Right atrium auricular region (tissue), 2 donors: ENCODE results near the gene ADAT2. TPM values are rescaled to one million over a fixed set of nuclear protein-coding genes. Genes with fewer than 3 reads are reported as not detected.

Source experiments
- DNase-seq: peaks from one replicate; pipeline ENCODE4 v3.0.0-alpha.2; 2019; ENCODE audit warnings: low spot score
- H3K27ac ChIP-seq, 2 donors: fragments of 200-600 bp; sonication (generic); 1 replicate in 1 of 2; 2 replicates in 1 of 2; pipeline ENCODE4 v1.5.1; 2016 to 2019
- H3K27me3 ChIP-seq, 2 donors: fragments of 200-600 bp; sonication (generic); one replicate each; pipeline versions ENCODE4 v1.5.1 to v1.6.0; 2017 to 2019
- H3K36me3 ChIP-seq: fragments of 200-600 bp; sonication (generic); one replicate; pipeline ENCODE4 v1.5.1; 2016
- H3K4me1 ChIP-seq, 2 donors: fragments of 200-600 bp; sonication (generic); one replicate each; pipeline versions ENCODE4 v1.5.1 to v1.6.0; 2017 to 2019
- H3K4me3 ChIP-seq, 2 donors: fragments of 200-600 bp; sonication (generic); 1 replicate in 1 of 2; 2 replicates in 1 of 2; pipeline ENCODE4 v1.5.1; 2017 to 2019; ENCODE audit warnings: mild to moderate bottlenecking in 1 of 2, moderate library complexity in 1 of 2
- H3K9me3 ChIP-seq, 2 donors: fragments of 200-600 bp; sonication (generic); one replicate each; pipeline ENCODE4 v1.5.1; 2019
- CTCF ChIP-seq, 2 donors: fragments of 200-600 bp; sonication (generic); IDR thresholded peaks; one replicate each; pipeline ENCODE4 v1.5.1; 2019; ENCODE audit warnings: antibody characterized with exemption in 2 of 2
- total RNA-seq, 2 donors: library from RNA; depleted of rRNA; stranded (reverse); fragments of >200 nt; gene quantifications; one replicate each; pipeline ENCODE4 v1.1.0, GENCODE V29; 2016

The ADAT2 gene
- total RNA-seq: 1 to 10 TPM; 1.0 to 2.2 TPM

- Histone ChIP-seq H3K4me3 (peak within 1 kb of the TSS; percentile 70 to 78), H3K27me3 (no peaks in the 10 kb centered on the region), H3K9me3 (no peaks in the 10 kb centered on the region), H3K27ac (peak within 1 kb of the TSS; percentile 62 to 82), H3K36me3 (no peaks in the 10 kb centered on the region), H3K4me1 (peaks cover 0 to 21% of the 10 kb centered on the region in 2 donors)
- TF ChIP-seq CTCF (IDR thresholded peaks at IDR 0.05): peak in 1 of 2 donors; percentile 13
- DNase-seq: peak; percentile 91
Measured at GRCh38 chr6:143450453-143451371, at the start of gene ADAT2, which contains the start of gene PEX3. Gene ADAT2 (minus strand): TSS chr6:143450695. CDS start chr6:143450658, 37 bp downstream. Gene PEX3 (plus strand): TSS chr6:143450805. CDS start chr6:143451043, 238 bp downstream.

GRCh38 chr6:143498428-143498827, 47.9 kb upstream of the ADAT2 start:
- Histone ChIP-seq H3K9me3 (no peaks in the 10 kb centered on the region), H3K4me1 (no peaks in the 10 kb centered on the region), H3K4me3 (no peak overlapping the region), H3K27me3 (no peaks in the 10 kb centered on the region), H3K27ac (no peak overlapping the region), H3K36me3 (peaks cover 33% of the 10 kb centered on the region)
- TF ChIP-seq CTCF (IDR thresholded peaks at IDR 0.05): no peak
- no peak for DNase-seq

GRCh38 chr6:143496974-143497373, 46.5 kb upstream of the ADAT2 start:
- H3K36me3 ChIP-seq: peaks cover 33% of the 10 kb centered on the region
- TF ChIP-seq CTCF (IDR thresholded peaks at IDR 0.05): no peak

GRCh38 chr6:143490775-143491174, 40.3 kb upstream of the ADAT2 start:
- H3K36me3 ChIP-seq: peaks cover 11% of the 10 kb centered on the region
- TF ChIP-seq CTCF (IDR thresholded peaks at IDR 0.05): no peak
- no peaks in the 10 kb centered on the region for H3K27me3 ChIP-seq
- H3K4me3 ChIP-seq: no peak overlapping the region
- H3K27ac ChIP-seq: no peak overlapping the region
- no peak for DNase-seq
- H3K4me1 ChIP-seq: no peaks in the 10 kb centered on the region
- H3K9me3 ChIP-seq: no peaks in the 10 kb centered on the region

More at GRCh38 chr6:143496974-143497373, 46.5 kb upstream of the ADAT2 start:
- no peak overlapping the region for H3K4me3 ChIP-seq
- H3K27me3 ChIP-seq: no peaks in the 10 kb centered on the region
- H3K9me3 ChIP-seq: no peaks in the 10 kb centered on the region
- no peak for DNase-seq
- H3K27ac ChIP-seq: no peak overlapping the region
- H3K4me1 ChIP-seq: no peaks in the 10 kb centered on the region

- Histone ChIP-seq H3K27me3 (no peaks in the 10 kb centered on the region), H3K9me3 (no peaks in the 10 kb centered on the region), H3K36me3 (peaks cover 6% of the 10 kb centered on the region), H3K27ac (no peak overlapping the region), H3K4me3 (no peak overlapping the region), H3K4me1 (no peaks in the 10 kb centered on the region)
- no peak for TF ChIP-seq CTCF (IDR thresholded peaks at IDR 0.05)
- DNase-seq: no peak
Measured at GRCh38 chr6:143490244-143490643, 39.7 kb upstream of the ADAT2 start.
